Neural crest cell (in vitro differentiated cells): ENCODE data around the gene FMN1. TPM values are rescaled to one million over a fixed set of nuclear protein-coding genes. Genes with fewer than 3 reads are reported as not detected.

Source experiments
- DNase-seq: peaks from one replicate; pipeline ENCODE4 v3.0.0; 2021; ENCODE audit warnings: low read depth, mixed read lengths, low spot score
- H3K27ac Mint-ChIP-seq: one replicate; pipeline ENCODE4 v1.8.0; 2021; ENCODE audit warnings: mild to moderate bottlenecking, mixed read lengths; ENCODE audit not compliant: unreplicated experiment
- H3K27me3 Mint-ChIP-seq: 2 replicates; pipeline ENCODE4 v1.8.0; 2021; ENCODE audit warnings: low read depth, mild to moderate bottlenecking, mixed read lengths
- H3K36me3 Mint-ChIP-seq: 2 replicates; pipeline ENCODE4 v1.8.0; 2021; ENCODE audit warnings: low read depth, mild to moderate bottlenecking, mixed read lengths
- H3K4me1 Mint-ChIP-seq: 2 replicates; pipeline ENCODE4 v1.8.0; 2021; ENCODE audit warnings: mixed read lengths
- H3K4me3 Mint-ChIP-seq: one replicate; pipeline ENCODE4 v1.8.0; 2021; ENCODE audit warnings: mild to moderate bottlenecking, mixed read lengths
- H3K9me3 Mint-ChIP-seq: 2 replicates; pipeline ENCODE4 v1.8.0; 2021; ENCODE audit warnings: mixed read lengths
- CTCF ChIP-seq: fragments of 200-600 bp; sonication (generic); conservative IDR thresholded peaks from 2 replicates; pipeline ENCODE4 v1.5.0; 2021; ENCODE audit warnings: antibody characterized with exemption, mild to moderate bottlenecking
- total RNA-seq: library from RNA; stranded (reverse); gene quantifications from 2 replicates; pipeline ENCODE4 v1.2.1, GENCODE V29; 2021

Gene FMN1
- total RNA-seq, 1 donor from 2014 or later = 0.70 TPM

GRCh38 chr15:32901192-32901591 lies 293.3 kb downstream of the FMN1 start:
- no peak for TF ChIP-seq CTCF
- DNase-seq = no peak
- H3K27ac Mint-ChIP-seq = no peak overlapping the region
- peaks cover 30% of the 10 kb centered on the region for H3K4me1 Mint-ChIP-seq
- no peaks in the 10 kb centered on the region for H3K9me3 Mint-ChIP-seq
- peaks cover 5% of the 10 kb centered on the region for H3K27me3 Mint-ChIP-seq
- H3K36me3 Mint-ChIP-seq = no peaks in the 10 kb centered on the region
- no peak overlapping the region for H3K4me3 Mint-ChIP-seq

DNA sequence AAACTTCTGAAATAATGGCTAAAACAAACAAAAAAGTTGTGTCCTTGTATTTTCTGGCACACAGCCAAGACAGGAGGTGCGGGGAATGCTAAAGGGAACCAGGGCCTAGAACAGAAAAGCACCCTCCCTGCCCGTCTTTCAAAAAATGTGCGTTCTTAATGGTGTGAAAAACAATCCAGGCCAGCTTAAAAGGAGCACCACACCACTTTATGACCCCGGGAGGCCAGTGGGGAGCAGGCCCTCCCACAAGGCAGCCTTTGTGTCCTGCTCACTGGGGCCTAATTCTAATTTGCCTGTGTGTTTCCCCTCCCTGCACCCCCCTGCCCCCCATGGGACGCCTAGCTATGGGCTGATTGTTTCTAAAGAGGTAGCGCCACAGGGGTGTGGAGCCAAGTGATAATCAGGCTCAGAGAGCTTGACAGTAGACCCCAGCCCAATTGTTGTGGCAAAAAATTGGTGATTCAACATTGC lies 295.4 kb downstream of the FMN1 start:
- H3K27ac Mint-ChIP-seq = peak overlapping the region; percentile 86
- TF ChIP-seq CTCF = no peak
- no peaks in the 10 kb centered on the region for H3K9me3 Mint-ChIP-seq
- no peaks in the 10 kb centered on the region for H3K36me3 Mint-ChIP-seq
- DNase-seq = peak; percentile 25
- H3K4me3 Mint-ChIP-seq = peak overlapping the region; percentile 42
- peaks cover 30% of the 10 kb centered on the region for H3K4me1 Mint-ChIP-seq
- H3K27me3 Mint-ChIP-seq = peaks cover 5% of the 10 kb centered on the region

DNA sequence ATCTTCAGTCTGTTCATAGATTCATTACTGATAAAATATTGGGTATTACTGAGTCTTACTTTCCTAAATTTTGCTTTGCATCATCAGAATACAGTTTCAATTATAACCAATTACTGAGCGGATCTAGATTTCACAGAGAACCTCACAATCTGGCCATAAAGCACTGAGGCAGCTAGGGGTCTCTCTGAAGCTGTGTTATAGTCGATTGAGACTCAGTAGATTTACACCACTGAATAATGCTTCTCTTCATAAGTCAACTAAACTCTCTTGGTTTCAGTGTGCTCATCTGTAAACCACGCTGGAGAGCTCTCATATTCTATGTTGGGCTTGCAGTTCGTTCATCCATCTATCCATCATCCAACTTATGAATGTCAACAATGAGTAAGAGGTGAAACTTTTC lies 296.1 kb downstream of the FMN1 start:
- Mint-ChIP-seq H3K36me3 (no peaks in the 10 kb centered on the region), H3K9me3 (no peaks in the 10 kb centered on the region), H3K27me3 (peaks cover 5% of the 10 kb centered on the region), H3K27ac (no peak overlapping the region), H3K4me3 (peak overlapping the region; percentile 5), H3K4me1 (peaks cover 30% of the 10 kb centered on the region)
- DNase-seq = no peak
- TF ChIP-seq CTCF = no peak

GRCh38 chr15:32893421-32893820 lies 301.1 kb downstream of the FMN1 start:
- Mint-ChIP-seq H3K4me1 (peaks cover 12% of the 10 kb centered on the region), H3K4me3 (no peak overlapping the region), H3K27me3 (no peaks in the 10 kb centered on the region), H3K27ac (no peak overlapping the region), H3K36me3 (peaks cover 3% of the 10 kb centered on the region), H3K9me3 (no peaks in the 10 kb centered on the region)
- DNase-seq = no peak
- TF ChIP-seq CTCF = no peak

DNA sequence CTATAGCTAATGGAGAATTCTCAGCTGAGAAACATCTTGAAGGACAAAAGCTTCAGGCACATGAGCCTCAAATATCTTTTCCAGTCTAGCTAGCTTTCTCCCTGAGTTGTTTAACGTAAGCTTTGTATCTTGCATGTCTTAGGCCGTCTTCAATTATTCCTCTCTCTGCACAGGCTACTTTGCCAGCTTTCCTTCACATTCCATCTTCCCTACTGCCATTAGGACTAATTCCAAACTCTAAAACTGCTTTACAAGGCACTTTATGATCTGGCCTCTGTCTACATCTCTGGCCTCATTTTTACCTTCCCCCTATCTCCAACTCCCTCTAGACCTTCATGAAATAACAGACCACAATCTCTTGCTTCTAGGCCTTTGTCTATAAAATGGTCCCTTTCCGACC lies 305.3 kb downstream of the FMN1 start:
- Mint-ChIP-seq H3K4me1 (peaks cover 15% of the 10 kb centered on the region), H3K4me3 (no peak overlapping the region), H3K27ac (no peak overlapping the region), H3K9me3 (no peaks in the 10 kb centered on the region), H3K27me3 (no peaks in the 10 kb centered on the region), H3K36me3 (peaks cover 3% of the 10 kb centered on the region)
- TF ChIP-seq CTCF = no peak
- DNase-seq = no peak
